ENCODE measurements around the gene SLC35E1.

The SLC35E1 gene

DNA sequence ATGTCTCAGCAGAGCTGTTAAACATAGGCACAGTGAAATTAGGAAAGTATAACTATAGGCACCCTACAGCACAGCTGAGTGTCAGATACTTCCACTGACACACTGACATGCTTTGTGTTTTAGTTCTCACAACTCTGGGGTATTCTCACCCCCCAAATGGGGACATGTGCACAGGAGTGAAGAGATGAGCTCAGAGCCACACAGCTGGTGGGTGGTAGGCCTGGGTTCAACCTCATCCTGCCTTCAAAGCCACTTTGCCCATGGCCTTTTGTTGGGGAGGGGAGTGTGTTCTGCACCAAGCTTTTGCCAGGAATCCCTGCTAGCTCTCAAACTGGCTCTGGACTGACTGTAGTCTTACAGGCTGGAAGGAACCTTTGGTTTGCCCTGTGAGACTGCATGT is 1.7 kb upstream of the SLC35E1 start:
- TF ChIP-seq, protein P1, sequence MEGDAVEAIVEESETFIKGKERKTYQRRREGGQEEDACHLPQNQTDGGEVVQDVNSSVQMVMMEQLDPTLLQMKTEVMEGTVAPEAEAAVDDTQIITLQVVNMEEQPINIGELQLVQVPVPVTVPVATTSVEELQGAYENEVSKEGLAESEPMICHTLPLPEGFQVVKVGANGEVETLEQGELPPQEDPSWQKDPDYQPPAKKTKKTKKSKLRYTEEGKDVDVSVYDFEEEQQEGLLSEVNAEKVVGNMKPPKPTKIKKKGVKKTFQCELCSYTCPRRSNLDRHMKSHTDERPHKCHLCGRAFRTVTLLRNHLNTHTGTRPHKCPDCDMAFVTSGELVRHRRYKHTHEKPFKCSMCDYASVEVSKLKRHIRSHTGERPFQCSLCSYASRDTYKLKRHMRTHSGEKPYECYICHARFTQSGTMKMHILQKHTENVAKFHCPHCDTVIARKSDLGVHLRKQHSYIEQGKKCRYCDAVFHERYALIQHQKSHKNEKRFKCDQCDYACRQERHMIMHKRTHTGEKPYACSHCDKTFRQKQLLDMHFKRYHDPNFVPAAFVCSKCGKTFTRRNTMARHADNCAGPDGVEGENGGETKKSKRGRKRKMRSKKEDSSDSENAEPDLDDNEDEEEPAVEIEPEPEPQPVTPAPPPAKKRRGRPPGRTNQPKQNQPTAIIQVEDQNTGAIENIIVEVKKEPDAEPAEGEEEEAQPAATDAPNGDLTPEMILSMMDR (IDR thresholded peaks at IDR 0.05; ENCODE audit: control extremely low read depth, extremely low read depth, low read depth, missing control alignments), result no peak
- no peak for DNase-seq (ENCODE audit: extremely low spot score)
- ChIA-PET CTCF (interaction anchor here (1.4 to 2.1 kb wide), 4 partner anchors 11 to 21 kb away, joined by 3 to 11 read pairs (median 5); no protein-coding TSS in a partner anchor), POLR2A (interaction anchor here (1.1 to 2.9 kb wide), 2 partner anchors 11 to 29 kb away, joined by 3 to 36 read pairs; no protein-coding TSS in a partner anchor)

DNA sequence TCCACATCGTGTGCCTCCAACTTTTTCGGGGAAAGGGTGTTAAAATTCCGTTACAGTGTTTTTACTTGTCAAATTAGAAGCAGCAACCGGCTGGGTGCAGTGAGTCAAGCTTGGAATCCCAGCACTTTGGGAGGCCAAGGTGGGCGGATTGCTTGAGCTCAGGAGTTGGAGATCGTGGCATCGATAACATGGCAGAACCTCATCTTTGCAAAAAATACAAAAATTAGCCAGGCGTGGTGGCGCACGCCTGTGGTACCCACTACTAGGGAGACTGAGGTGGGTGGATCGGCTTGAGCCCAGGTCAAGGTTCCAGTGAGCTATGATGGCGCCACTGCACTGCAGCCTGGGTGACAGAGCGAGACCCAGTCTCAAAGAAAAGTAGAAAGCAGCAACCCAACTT is 1.1 kb upstream of the SLC35E1 start:
- POLR2A ChIA-PET, result interaction anchor here (2.9 kb wide), 1 partner anchor 12 kb away, joined by 36 read pairs; no protein-coding TSS in a partner anchor
- no peak for DNase-seq (ENCODE audit: extremely low spot score)
- TF ChIP-seq, protein P1 (IDR thresholded peaks at IDR 0.05; ENCODE audit: control extremely low read depth, extremely low read depth, low read depth, missing control alignments), result no peak
- CTCF ChIA-PET, result interaction anchor here (1.2 to 2.1 kb wide), 6 partner anchors 8 to 20 kb away, joined by 3 to 11 read pairs (median 4); no protein-coding TSS in a partner anchor

DNA sequence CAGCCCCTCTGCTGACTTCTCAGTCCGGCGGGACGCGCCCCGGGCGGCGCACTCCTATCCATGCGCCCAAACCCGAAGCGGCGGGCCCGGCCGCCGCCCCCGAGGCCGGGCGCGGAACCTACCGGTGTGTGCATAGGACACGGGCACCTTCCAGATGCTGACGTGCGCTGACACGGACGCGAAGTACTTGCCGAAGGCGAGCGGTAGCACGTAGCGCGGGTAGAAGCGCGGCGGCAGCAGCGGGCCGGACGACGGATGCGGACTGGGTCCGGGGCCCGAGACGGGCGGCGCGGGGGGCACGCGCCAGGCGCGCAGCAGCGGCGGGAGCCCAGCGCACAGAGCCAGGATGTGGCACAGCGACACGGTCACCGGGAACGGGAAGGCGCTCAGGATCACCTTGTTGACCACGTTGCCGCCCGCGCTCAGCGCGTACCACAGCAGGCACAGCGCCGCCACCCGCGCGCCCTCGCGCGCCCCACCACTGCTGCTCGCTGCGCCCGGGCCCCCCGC is 338 bp downstream of the SLC35E1 start:
- TF ChIP-seq, protein P1 (IDR thresholded peaks at IDR 0.05; ENCODE audit: control extremely low read depth, extremely low read depth, low read depth, missing control alignments), result no peak
- CTCF ChIA-PET, result no interaction called here
- POLR2A ChIA-PET, result interaction anchor here (2.9 kb wide), 1 partner anchor 13 kb away, joined by 36 read pairs; no protein-coding TSS in a partner anchor
- DNase-seq (ENCODE audit: extremely low spot score), result peak; percentile 44

DNA sequence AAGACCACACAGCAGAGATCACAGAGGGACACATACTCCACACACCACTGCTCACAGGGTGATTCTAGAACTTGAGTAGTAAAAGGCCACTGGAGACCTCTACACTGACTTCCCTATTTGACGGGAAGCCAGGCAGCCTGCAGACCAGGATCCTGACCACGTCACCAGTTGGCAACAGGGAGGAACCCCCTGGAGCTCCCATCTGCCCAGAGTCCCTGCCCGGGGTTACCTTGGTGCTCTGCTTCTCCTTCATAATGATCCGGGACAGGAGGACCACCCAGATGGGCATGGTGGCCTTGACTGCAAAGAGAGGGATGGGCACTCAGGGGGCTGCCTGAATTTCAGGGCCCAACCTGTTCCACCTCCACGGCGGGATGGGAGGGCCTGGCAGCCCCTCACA is 932 bp downstream of the SLC35E1 start:
- TF ChIP-seq, protein P1 (IDR thresholded peaks at IDR 0.05; ENCODE audit: control extremely low read depth, extremely low read depth, low read depth, missing control alignments), result no peak
- no peak for DNase-seq (ENCODE audit: extremely low spot score)
- CTCF ChIA-PET, result no interaction called here
- POLR2A ChIA-PET, result no interaction called here

DNA sequence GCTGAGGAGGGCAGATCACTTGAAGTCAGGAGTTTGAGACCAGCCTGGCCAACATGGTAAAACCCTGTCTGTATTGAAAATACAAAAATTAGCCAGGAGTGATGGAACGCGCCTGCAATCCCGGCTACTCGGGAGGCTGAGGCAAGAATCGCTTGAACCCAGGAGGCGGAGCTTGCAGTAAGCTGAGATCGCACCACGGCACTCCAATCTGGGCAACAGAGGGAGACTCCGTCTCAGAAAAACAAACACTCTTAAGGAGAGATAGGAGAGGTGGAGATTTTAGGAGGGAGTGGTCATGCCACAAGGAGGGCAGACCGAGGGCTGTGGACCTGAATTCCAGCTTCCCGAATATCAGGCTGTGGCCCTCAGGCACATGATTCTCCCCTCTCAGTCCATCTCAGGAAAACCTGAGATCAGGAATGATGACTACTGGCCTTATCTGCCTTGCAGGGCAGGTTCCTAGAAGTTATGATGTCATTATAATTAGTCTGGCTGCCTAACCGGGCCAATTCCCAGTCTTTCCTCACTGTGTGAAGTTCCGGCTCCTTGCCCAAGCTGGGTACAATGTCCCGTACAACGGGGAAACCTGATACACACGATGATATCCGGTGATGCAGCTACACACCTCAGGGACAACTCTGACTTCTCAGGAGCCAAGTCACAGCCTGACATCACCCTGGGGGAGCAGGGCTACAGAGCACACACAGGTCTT is 2.5 kb downstream of the SLC35E1 start:
- CTCF ChIA-PET, result interaction anchor here (0.9 kb wide), 1 partner anchor 54 kb away, joined by 3 read pairs; no protein-coding TSS in a partner anchor
- POLR2A ChIA-PET, result interaction anchor here (0.8 kb wide), 1 partner anchor 12 kb away, joined by 4 read pairs; no protein-coding TSS in a partner anchor
- TF ChIP-seq, protein P1 (IDR thresholded peaks at IDR 0.05; ENCODE audit: control extremely low read depth, extremely low read depth, low read depth, missing control alignments), result no peak
- DNase-seq (ENCODE audit: extremely low spot score), result no peak

DNA sequence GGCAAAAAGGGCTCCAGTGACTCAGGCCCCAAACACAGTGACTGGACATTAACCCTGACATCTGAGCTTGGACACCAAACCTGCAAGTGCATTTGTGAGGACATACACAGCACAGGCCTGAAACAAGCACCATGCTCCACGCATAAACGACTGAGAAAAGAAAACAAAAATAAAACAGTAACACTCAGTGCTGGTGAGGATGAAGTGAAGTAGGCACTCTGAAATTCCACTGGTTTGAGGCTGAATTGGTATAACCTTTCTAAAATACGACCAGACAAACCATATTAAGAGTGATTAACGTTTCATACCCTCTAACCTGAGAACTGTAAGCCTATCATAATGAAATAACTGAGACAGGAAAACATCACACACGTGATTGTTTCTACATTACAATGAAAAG is 5.5 kb downstream of the SLC35E1 start:
- TF ChIP-seq, protein P1 (IDR thresholded peaks at IDR 0.05; ENCODE audit: control extremely low read depth, extremely low read depth, low read depth, missing control alignments), result no peak
- CTCF ChIA-PET, result no interaction called here
- POLR2A ChIA-PET, result no interaction called here
- DNase-seq (ENCODE audit: extremely low spot score), result no peak
